ENCODE measurements around the gene CXCR6. TPM values are rescaled to one million over a fixed set of nuclear protein-coding genes. Genes with fewer than 3 reads are reported as not detected.

CXCR6 gene
- not detected for total RNA-seq

GRCh38 chr3:45943207-45943846 lies at the start of gene CXCR6:
Gene CXCR6 (plus strand): TSS chr3:45943464. CDS start chr3:45946482, 3,018 bp downstream.
- FAIRE-seq (no peak), DNase-seq (ENCODE audit: low spot score in 2 of 2) (no peak)

DNA sequence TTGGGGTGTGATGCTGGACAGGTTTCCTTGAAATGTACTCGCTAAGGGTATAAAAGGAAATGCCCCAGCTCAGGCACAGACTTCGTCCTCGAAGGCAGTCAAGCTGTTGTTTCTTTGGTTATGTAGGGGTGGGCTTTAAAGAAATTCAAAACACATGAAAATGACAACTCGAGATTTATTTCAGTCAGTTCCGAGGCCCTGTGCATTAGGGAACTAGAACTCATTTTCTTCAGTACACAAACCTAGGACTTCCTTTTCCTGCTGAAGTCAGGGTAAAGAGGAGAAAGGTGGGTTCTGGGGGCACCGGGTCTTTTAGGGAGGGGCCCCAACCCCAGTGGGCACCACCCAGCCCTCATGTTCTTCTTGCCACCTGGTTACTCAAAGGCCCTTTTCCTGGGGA lies 49.2 kb upstream of the CXCR6 start:
- DNase-seq (ENCODE audit: low spot score in 2 of 2) (no peak), FAIRE-seq (no peak)

DNA sequence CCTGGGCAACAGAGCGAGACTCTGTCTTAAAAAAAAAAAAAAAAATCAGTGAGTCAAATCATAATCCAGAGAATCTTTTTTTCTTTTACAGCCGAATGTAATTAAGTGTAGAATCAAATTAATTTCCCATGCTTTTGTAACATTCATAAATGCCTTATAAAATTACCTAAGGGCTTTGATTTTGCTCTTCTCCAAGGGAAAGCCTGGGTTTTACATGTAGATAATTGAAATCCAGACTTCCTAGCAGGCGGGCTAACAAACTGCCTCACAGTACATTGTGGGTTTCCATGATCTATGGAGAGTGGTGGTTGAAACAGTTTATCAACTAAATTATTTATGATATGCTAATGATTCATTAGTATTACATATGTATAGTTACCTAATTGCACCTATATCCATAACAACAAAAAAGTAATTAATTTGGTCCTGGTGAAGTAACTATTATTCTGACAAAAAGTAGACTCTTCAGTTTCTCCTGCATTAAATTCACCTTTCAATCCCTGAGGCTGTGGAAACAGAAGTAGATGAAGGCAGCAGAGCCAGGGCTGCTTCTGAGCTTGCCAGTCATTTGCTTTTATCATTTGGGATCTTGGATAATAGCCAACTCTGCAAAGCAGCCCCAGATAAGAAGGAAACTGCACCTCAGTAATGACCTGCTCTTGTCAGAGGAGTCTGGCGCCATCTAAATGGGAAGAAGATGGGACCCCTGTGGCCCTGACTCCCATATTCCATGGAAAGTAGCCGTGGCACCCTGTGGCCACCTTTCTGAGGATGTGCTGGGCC lies 47.4 kb upstream of the CXCR6 start:
- DNase-seq (ENCODE audit: low spot score in 2 of 2) (no peak), FAIRE-seq (no peak)

GRCh38 chr3:45896956-45897355 lies 46.3 kb upstream of the CXCR6 start:
- no peak for FAIRE-seq

GRCh38 chr3:45904931-45905330 lies 38.3 kb upstream of the CXCR6 start:
- no peak for DNase-seq (ENCODE audit: low spot score in 2 of 2)

More at GRCh38 chr3:45896956-45897355, 46.3 kb upstream of the CXCR6 start:
- DNase-seq (ENCODE audit: low spot score in 2 of 2), result no peak

GRCh38 chr3:45905755-45906154 lies 37.5 kb upstream of the CXCR6 start:
- no peak for FAIRE-seq
- DNase-seq (ENCODE audit: low spot score in 2 of 2), result no peak

More at GRCh38 chr3:45904931-45905330, 38.3 kb upstream of the CXCR6 start:
- FAIRE-seq, result no peak

GRCh38 chr3:45906681-45907407 lies 36.4 kb upstream of the CXCR6 start:
- FAIRE-seq, result no peak
- DNase-seq (ENCODE audit: low spot score in 2 of 2), result no peak

DNA sequence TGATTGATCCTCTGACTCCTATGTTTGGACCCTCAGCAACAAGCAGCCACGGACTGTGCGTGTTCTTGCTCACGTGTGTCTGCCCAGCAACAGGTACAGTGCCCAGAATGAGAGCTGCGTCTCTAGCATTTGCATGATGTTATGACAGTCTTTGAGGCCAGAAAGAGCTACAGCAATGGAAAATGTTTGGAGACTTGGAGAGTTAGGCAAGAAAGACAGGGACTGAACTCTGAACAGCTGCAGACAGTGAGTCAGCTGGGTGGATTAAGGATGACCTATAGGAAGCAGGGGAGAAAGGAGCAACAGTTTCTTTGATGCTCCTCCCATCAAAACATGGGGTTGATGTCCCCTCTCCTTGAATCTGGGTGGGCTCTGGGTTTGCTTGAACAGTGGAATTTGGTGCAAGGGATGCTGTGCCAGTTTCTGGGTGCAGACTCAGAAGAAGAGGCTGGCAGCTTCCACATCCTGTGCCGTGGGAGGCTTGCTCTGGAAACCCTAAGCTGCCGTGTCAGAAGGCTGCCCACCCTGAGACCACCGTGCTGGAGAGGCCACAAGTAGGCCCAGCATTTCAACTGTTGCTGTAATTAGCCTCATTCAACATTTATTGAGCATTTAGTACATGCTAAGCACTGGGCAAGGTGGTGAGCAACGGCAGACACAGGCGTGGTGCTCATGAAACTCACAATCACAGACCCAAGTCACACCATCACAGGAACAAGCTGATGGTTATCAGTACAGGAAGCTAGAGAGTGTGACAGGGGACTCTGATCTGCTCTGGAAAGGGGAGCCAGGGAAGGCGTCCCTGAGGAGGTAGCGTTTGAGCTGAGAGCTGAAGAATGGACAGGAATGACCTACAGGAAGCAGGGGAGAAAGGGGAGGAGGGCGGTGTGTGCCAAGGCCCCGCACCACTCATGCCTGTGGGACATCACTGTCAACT lies 35.2 kb upstream of the CXCR6 start:
- no peak for DNase-seq (ENCODE audit: low spot score in 2 of 2)
- FAIRE-seq, result no peak

DNA sequence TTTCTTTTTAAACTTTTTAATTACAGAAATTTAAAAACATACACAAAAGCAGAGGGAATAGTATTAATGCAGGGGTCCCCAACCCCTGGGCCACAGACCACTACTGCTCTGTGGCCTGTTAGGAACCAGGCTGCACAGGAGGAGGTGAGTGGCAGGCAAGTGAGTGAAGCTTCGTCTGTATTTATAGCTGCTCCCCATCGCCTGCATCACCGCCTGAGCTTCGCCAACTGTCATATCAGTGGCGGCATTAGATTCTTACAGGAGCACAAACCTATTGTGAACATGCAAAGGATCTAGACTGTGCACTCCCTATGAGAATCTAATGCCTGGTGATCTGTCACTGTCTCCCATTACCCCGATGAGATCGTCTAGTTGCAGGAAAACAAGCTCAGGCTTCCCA lies 34.5 kb upstream of the CXCR6 start:
- DNase-seq (ENCODE audit: low spot score in 2 of 2), result no peak
- FAIRE-seq, result no peak

DNA sequence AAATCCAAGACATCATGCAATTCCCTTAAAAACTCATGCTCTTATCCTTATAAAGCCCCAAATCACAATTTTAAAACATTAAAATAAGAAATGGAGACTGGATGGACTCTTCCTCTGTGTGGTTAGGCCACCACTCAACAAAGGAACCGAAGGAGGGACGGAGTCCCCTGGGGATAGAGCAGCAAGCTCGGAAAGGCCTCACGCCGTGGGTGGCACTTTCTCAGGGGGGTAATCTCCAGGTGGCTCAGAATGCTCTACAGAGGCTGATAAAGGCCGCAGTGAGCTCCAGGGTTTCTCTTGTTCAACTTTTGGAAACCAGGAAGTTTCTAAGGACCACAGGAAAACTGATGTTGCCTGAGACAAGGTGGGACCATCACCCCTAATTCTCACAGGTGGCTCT lies 33.7 kb upstream of the CXCR6 start:
- no peak for DNase-seq (ENCODE audit: low spot score in 2 of 2)
- no peak for FAIRE-seq

DNA sequence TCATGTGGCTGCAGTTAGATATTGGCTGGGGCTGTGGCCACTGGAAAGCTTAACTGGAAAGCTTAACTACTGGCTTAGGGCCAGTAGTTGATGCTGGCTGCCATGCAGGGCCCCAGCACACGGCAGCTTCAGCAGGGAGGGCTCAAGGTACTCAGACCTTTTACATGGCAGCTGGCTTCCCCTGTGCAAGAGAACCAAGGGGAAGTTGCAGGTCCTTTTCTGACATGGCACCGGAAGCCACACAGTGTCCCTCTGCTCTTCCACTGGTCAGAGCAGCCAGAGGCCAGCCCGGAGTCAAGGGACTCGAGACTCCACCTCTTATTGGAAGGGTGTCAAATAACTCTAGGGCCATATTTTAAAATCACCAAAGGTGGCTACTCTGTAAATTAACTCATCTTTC lies 32.4 kb upstream of the CXCR6 start:
- no peak for FAIRE-seq

DNA sequence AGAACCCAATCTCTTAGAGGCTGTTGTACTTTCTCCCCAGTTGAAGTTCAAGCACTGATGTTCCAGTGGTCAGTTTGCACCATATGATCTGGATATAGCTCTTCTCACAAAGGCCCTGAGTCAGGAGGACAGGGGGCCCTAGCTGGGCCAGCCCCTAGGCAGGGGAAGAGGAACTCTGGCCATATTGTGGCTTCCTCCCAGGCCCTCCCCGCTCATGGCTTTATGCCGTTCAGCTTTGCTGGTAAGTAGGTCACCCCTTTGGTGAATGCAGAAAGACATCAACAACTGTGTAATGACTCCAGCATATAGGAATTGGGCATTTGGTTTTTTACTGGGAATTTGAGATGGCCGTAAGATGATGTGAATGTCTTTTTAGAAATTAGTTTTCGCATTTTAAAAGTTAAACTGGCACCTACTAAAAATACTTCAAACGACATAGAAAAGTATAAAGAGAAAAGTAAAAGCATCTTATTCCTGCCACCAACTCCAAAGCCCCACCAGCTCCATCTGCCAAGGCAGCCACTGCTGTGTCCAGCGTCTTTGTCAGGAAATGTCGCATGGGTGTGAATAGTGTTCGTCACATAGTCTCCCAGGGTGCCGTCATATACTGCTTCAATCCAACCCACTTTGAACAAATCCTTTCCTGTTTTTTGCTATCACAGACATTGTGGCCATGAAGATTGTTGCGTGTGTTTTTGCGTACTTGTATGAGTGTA lies 31.6 kb upstream of the CXCR6 start:
- DNase-seq (ENCODE audit: low spot score in 2 of 2) (no peak), FAIRE-seq (no peak)

More for the DNA sequence above, 32.4 kb upstream of the CXCR6 start:
- no peak for DNase-seq (ENCODE audit: low spot score in 2 of 2)

DNA sequence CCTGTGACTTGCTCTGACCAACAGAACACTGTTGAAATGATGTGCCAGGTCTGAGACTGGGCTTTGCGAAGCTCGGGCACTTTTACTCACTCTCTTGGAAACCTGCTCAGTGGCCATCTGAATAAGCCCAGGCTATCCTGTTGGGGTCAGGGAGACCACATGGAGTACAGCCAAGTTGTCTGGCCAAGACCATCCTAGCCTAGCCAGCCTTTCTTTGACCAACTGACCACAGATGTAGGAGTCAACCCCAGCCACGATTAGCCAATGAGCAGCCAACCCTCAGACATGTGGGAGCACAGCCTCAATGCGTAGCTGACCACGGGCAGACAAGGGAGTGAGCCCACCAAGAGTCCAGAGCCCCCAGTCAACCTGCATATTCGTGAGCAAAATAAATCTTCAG lies 30.8 kb upstream of the CXCR6 start:
- DNase-seq (ENCODE audit: low spot score in 2 of 2) (no peak), FAIRE-seq (no peak)

DNA sequence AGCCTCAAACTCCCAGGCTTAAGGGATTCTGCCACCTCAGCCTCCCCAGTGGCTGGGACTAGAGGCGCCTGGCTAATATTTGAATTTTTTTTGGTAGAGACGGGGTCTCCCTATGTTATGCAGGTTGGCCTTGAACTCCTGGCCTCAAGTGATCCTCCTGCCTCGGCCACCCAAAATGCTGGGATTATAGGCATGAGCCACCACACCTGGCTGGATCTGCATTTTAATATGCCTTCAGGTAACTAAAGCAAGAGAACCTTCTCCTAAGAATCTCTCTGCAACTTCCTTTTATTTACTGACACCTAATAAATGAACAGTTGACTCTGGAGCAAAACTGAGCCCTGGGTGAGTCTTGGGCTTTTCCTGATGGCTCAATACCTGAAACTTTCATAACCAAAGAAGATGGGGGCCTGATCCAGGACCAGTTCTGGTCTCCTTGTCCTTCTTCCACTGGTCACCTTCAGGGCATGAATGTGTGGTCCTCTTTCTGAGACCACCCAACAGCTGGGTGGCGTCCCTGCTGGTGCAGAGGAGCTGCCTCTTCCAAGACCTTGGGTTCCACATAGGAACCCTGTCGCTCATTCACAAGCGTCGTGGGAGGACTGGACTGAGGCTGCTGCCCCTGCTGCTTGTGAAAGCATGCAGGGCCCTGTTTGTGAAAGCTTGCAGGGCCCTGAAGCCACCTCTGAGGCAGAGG lies 28.8 kb upstream of the CXCR6 start:
- FAIRE-seq (no peak), DNase-seq (ENCODE audit: low spot score in 2 of 2) (no peak)

GRCh38 chr3:45915059-45915439 lies 28.2 kb upstream of the CXCR6 start:
- FAIRE-seq (no peak), DNase-seq (ENCODE audit: low spot score in 2 of 2) (no peak)

GRCh38 chr3:45915518-45916231 lies 27.6 kb upstream of the CXCR6 start:
- DNase-seq (ENCODE audit: low spot score in 2 of 2), result peak in 1 of 2 donors; percentile 35
- no peak for FAIRE-seq

GRCh38 chr3:45917146-45917898 lies 25.9 kb upstream of the CXCR6 start:
- DNase-seq (ENCODE audit: low spot score in 2 of 2), result no peak
- FAIRE-seq, result no peak
